ENCODE data around the gene EYS.
"Not testable (repeated sequence)": the region's sequence is repeated elsewhere in the genome, so short reads cannot be mapped to it uniquely, and the experiment has no call there.

EYS gene

GRCh38 chr6:63800386-63800785 lies 1906.6 kb downstream of the EYS start:
- DNase-seq = not testable (repeated sequence)

- DNase-seq = no peak
These were observed 1907.2 kb downstream of the EYS start for GRCh38 chr6:63799813-63800212.

- no peak for DNase-seq
These were observed 1907.7 kb downstream of the EYS start for GRCh38 chr6:63799313-63799712.

- DNase-seq = no peak
These were observed 1908.6 kb downstream of the EYS start for GRCh38 chr6:63798378-63798777.

- no peak for DNase-seq
These were observed 1909.3 kb downstream of the EYS start for GRCh38 chr6:63797721-63798120.

GRCh38 chr6:63795826-63796225 lies 1911.2 kb downstream of the EYS start:
- no peak for DNase-seq

GRCh38 chr6:63795006-63795405 lies 1912.0 kb downstream of the EYS start:
- DNase-seq = no peak

- DNase-seq = no peak
These were observed 1913.4 kb downstream of the EYS start for GRCh38 chr6:63793465-63794137.

- DNase-seq = peak; percentile 75 to 76
These were observed 1914.1 kb downstream of the EYS start for GRCh38 chr6:63792736-63793464.

GRCh38 chr6:63790334-63790733 lies 1916.7 kb downstream of the EYS start:
- DNase-seq = no peak

GRCh38 chr6:63789699-63790098 lies 1917.3 kb downstream of the EYS start:
- DNase-seq = no peak

GRCh38 chr6:63788569-63788968 lies 1918.5 kb downstream of the EYS start:
- DNase-seq = no peak

- DNase-seq = no peak
These were observed 1920.0 kb downstream of the EYS start for GRCh38 chr6:63787021-63787420.

- no peak for DNase-seq
These were observed 1922.0 kb downstream of the EYS start for GRCh38 chr6:63785006-63785405.

- DNase-seq = no peak
These were observed 1923.9 kb downstream of the EYS start for GRCh38 chr6:63783096-63783495.

- DNase-seq = no peak
These were observed 1932.1 kb downstream of the EYS start for GRCh38 chr6:63774961-63775360.

- no peak for DNase-seq
These were observed 1933.8 kb downstream of the EYS start for GRCh38 chr6:63773200-63773599.

- no peak for DNase-seq
These were observed 1941.2 kb downstream of the EYS start for GRCh38 chr6:63765828-63766227.

GRCh38 chr6:63764318-63764916 lies 1942.6 kb downstream of the EYS start:
- peak; percentile 25 to 96 for DNase-seq

GRCh38 chr6:63760199-63760598 lies 1946.8 kb downstream of the EYS start:
- no peak for DNase-seq

- DNase-seq = no peak
These were observed 1947.4 kb downstream of the EYS start for GRCh38 chr6:63759605-63760105.

- no peak for DNase-seq
These were observed 1949.2 kb downstream of the EYS start for GRCh38 chr6:63757826-63758225.

- DNase-seq = not testable (repeated sequence)
These were observed 1949.8 kb downstream of the EYS start for GRCh38 chr6:63757275-63757674.

GRCh38 chr6:63750400-63750799 lies 1956.6 kb downstream of the EYS start:
- no peak for DNase-seq
